Measurements from ENCODE around the gene YIPF4. TPM values are rescaled to one million over a fixed set of nuclear protein-coding genes. Genes with fewer than 3 reads are reported as not detected.

The YIPF4 gene
- total RNA-seq, 1 experiment from 2014 or later = 42.4 TPM

DNA sequence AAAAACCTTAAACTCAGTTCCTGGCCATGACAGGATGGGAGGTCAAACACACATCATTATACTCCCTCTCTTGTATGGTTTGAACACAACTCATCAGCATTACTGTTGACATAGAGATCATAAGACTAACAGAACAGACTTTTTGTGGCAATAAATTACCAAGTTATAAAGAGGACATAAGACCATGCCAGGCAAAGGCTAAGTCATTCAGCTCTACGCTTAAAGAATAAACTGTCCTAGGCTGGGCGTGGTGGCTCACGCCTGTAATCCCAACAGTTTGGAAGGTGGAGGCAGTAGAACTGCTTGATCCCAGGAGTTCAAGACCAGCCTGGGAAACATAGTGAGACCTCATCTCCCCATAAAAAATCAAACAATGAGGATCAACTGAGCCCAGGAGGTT, 29.4 kb upstream of the YIPF4 start:
- Histone ChIP-seq H3K79me2 (ENCODE audit: low read depth) (no peaks in the 10 kb centered on the region), H3K9me2 (ENCODE audit: insufficient read depth) (no peaks in the 10 kb centered on the region), H3K9me3 (ENCODE audit: insufficient read depth, low read depth) (no peaks in the 10 kb centered on the region), H3K4me2 (no peak overlapping the region), H3K36me3 (ENCODE audit: low read depth) (no peaks in the 10 kb centered on the region), H3K27ac (no peak overlapping the region), H2AFZ (no peak overlapping the region), H3K4me3 (no peak overlapping the region), H3K27me3 (ENCODE audit: insufficient read depth, low read depth) (no peaks in the 10 kb centered on the region), H4K20me1 (ENCODE audit: insufficient read depth) (no peaks in the 10 kb centered on the region), H3K4me1 (replicated peaks; ENCODE audit: insufficient read depth) (no peaks in the 10 kb centered on the region), H3F3A (ENCODE audit: insufficient read depth, low read depth) (peaks cover 4% of the 10 kb centered on the region; the same call in 1 of the 2 replicates)
- intact Hi-C loops (cut with micrococcal nuclease; ENCODE audit: unreplicated experiment) = no loop called here
- BruUV-seq (replicated peaks) = no TSS peak
- TF ChIP-seq EZH2 (IDR thresholded peaks at IDR 0.05; ENCODE audit: low read depth) (no peak), CTCF (conservative IDR thresholded peaks at IDR 0.05) (no peak)
- no peak for DNase-seq
- ChIA-PET CTCF (no interaction called here), POLR2A (ENCODE audit: unreplicated experiment) (no interaction called here)

GRCh38 chr2:32249731-32250236, 27.9 kb upstream of the YIPF4 start:
- intact Hi-C loops (cut with micrococcal nuclease; ENCODE audit: unreplicated experiment) = no loop called here
- Histone ChIP-seq H3K36me3 (ENCODE audit: low read depth) (no peaks in the 10 kb centered on the region), H3K79me2 (ENCODE audit: low read depth) (no peaks in the 10 kb centered on the region), H4K20me1 (ENCODE audit: insufficient read depth) (no peaks in the 10 kb centered on the region), H3K4me2 (no peak overlapping the region), H3K27ac (no peak overlapping the region), H3K4me3 (no peak overlapping the region), H3K4me1 (replicated peaks; ENCODE audit: insufficient read depth) (no peaks in the 10 kb centered on the region), H3F3A (ENCODE audit: insufficient read depth, low read depth) (peaks cover 4% of the 10 kb centered on the region; the same call in 1 of the 2 replicates), H3K9me3 (ENCODE audit: insufficient read depth, low read depth) (no peaks in the 10 kb centered on the region), H2AFZ (no peak overlapping the region), H3K9me2 (ENCODE audit: insufficient read depth) (no peaks in the 10 kb centered on the region), H3K27me3 (ENCODE audit: insufficient read depth, low read depth) (no peaks in the 10 kb centered on the region)
- CTCF ChIA-PET = no interaction called here
- TF ChIP-seq EZH2 (IDR thresholded peaks at IDR 0.05; ENCODE audit: low read depth) (no peak), CTCF (conservative IDR thresholded peaks at IDR 0.05) (no peak)
- no peak for DNase-seq
- no TSS peak for BruUV-seq (replicated peaks)
- POLR2A ChIA-PET (ENCODE audit: unreplicated experiment) = no interaction called here

GRCh38 chr2:32250290-32250689, 27.4 kb upstream of the YIPF4 start:
- CTCF ChIA-PET = no interaction called here
- POLR2A ChIA-PET (ENCODE audit: unreplicated experiment) = no interaction called here

More at GRCh38 chr2:32250290-32250689, 27.4 kb upstream of the YIPF4 start:
- H3K4me1 ChIP-seq (replicated peaks; ENCODE audit: insufficient read depth) = no peaks in the 10 kb centered on the region
- no peaks in the 10 kb centered on the region for H3K79me2 ChIP-seq (ENCODE audit: low read depth)
- no peak for DNase-seq
- TF ChIP-seq CTCF (conservative IDR thresholded peaks at IDR 0.05) = no peak
- no peak for TF ChIP-seq EZH2 (IDR thresholded peaks at IDR 0.05; ENCODE audit: low read depth)
- H2AFZ ChIP-seq = no peak overlapping the region
- no peaks in the 10 kb centered on the region for H3K27me3 ChIP-seq (ENCODE audit: insufficient read depth, low read depth)
- no TSS peak for BruUV-seq (replicated peaks)
- H3F3A ChIP-seq (ENCODE audit: insufficient read depth, low read depth) = peaks cover 4% of the 10 kb centered on the region; the same call in 1 of the 2 replicates
- no peaks in the 10 kb centered on the region for H4K20me1 ChIP-seq (ENCODE audit: insufficient read depth)
- no peak overlapping the region for H3K4me2 ChIP-seq
- no peaks in the 10 kb centered on the region for H3K9me2 ChIP-seq (ENCODE audit: insufficient read depth)
- no peak overlapping the region for H3K27ac ChIP-seq
- H3K36me3 ChIP-seq (ENCODE audit: low read depth) = no peaks in the 10 kb centered on the region
- no peaks in the 10 kb centered on the region for H3K9me3 ChIP-seq (ENCODE audit: insufficient read depth, low read depth)
- H3K4me3 ChIP-seq = no peak overlapping the region
- intact Hi-C loops (cut with micrococcal nuclease; ENCODE audit: unreplicated experiment) = no loop called here

Data from PC-9 (cell line).